Measurements from ENCODE around the gene ACSL5. TPM values are rescaled to one million over a fixed set of nuclear protein-coding genes. Genes with fewer than 3 reads are reported as not detected.
"Not testable (repeated sequence)": the region's sequence is repeated elsewhere in the genome, so short reads cannot be mapped to it uniquely, and the experiment has no call there.

The ACSL5 gene
- total RNA-seq, 1 donor = 8.6 TPM

GRCh38 chr10:112393341-112393740, 19.4 kb downstream of the ACSL5 start:
- TF ChIP-seq CTCF (IDR thresholded peaks at IDR 0.05; ENCODE audit: insufficient read depth, low read depth, low read length) = no peak
- DNase-seq (ENCODE audit: low read depth) = no peak
- H3K4me3 ChIP-seq (ENCODE audit: low read depth, low read length) = no peak overlapping the region

GRCh38 chr10:112393827-112394226, 19.9 kb downstream of the ACSL5 start:
- no peak overlapping the region for H3K4me3 ChIP-seq (ENCODE audit: low read depth, low read length)
- TF ChIP-seq CTCF (IDR thresholded peaks at IDR 0.05; ENCODE audit: insufficient read depth, low read depth, low read length) = no peak
- no peak for DNase-seq (ENCODE audit: low read depth)

- H3K4me3 ChIP-seq (ENCODE audit: low read depth, low read length) = no peak overlapping the region
- TF ChIP-seq CTCF (IDR thresholded peaks at IDR 0.05; ENCODE audit: insufficient read depth, low read depth, low read length) = no peak
- no peak for DNase-seq (ENCODE audit: low read depth)
Measured at GRCh38 chr10:112394475-112394875, 20.6 kb downstream of the ACSL5 start.

- no peak overlapping the region for H3K4me3 ChIP-seq (ENCODE audit: low read depth, low read length)
- TF ChIP-seq CTCF (IDR thresholded peaks at IDR 0.05; ENCODE audit: insufficient read depth, low read depth, low read length) = no peak
- no peak for DNase-seq (ENCODE audit: low read depth)
Measured at GRCh38 chr10:112395809-112396530, 22.1 kb downstream of the ACSL5 start.

GRCh38 chr10:112397592-112397991, 23.7 kb downstream of the ACSL5 start:
- no peak overlapping the region for H3K4me3 ChIP-seq (ENCODE audit: low read depth, low read length)
- TF ChIP-seq CTCF (IDR thresholded peaks at IDR 0.05; ENCODE audit: insufficient read depth, low read depth, low read length) = no peak
- DNase-seq (ENCODE audit: low read depth) = no peak

GRCh38 chr10:112402917-112403316, 29.0 kb downstream of the ACSL5 start:
- no peak for DNase-seq (ENCODE audit: low read depth)
- H3K4me3 ChIP-seq (ENCODE audit: low read depth, low read length) = no peak overlapping the region
- no peak for TF ChIP-seq CTCF (IDR thresholded peaks at IDR 0.05; ENCODE audit: insufficient read depth, low read depth, low read length)

GRCh38 chr10:112404617-112405016, 30.7 kb downstream of the ACSL5 start:
- DNase-seq (ENCODE audit: low read depth) = no peak
- no peak for TF ChIP-seq CTCF (IDR thresholded peaks at IDR 0.05; ENCODE audit: insufficient read depth, low read depth, low read length)
- H3K4me3 ChIP-seq (ENCODE audit: low read depth, low read length) = no peak overlapping the region

- H3K4me3 ChIP-seq (ENCODE audit: low read depth, low read length); DNase-seq (ENCODE audit: low read depth): not testable (repeated sequence)
Measured at GRCh38 chr10:112406806-112407205, 32.9 kb downstream of the ACSL5 start.

All from fibroblast of villous mesenchyme (primary cell).